GM12878 (cell line): ENCODE data around the gene MST1R. TPM values are rescaled to one million over a fixed set of nuclear protein-coding genes. Genes with fewer than 3 reads are reported as not detected.

Source experiments
- ATAC-seq: fragments of 200-7000 bp; cut with Tn5 transposase; 3 replicates; pipeline ENCODE4 v1.9.1; 2020; ENCODE audit warnings: mild to moderate bottlenecking, moderate library complexity
- BruUV-seq: library from RNA; stranded (reverse); fragments of 400-500 nt; replicated peaks from 2 replicates; lab custom pipeline; 2021; lab: Mats Ljungman, UMichigan
- CTCF ChIA-PET: fragments of 300-600 bp; sonication (Branson Sonifier 250); formaldehyde crosslinking; extraction: SDS; loops from one replicate; lab custom pipeline; 2021; ENCODE audit warnings: inconsistent platforms; lab: Yijun Ruan, JAX
- POLR2A ChIA-PET: fragments of 350-600 bp; formaldehyde crosslinking; extraction: SDS; loops from one replicate; lab custom pipeline; 2021; ENCODE audit warnings: inconsistent platforms; lab: Charles Lee
- RAD21 ChIA-PET: fragments of 300-600 bp; sonication (Branson Sonifier 250); formaldehyde crosslinking; loops from one replicate; lab custom pipeline; 2023; ENCODE audit warnings: antibody characterized with exemption; ENCODE audit not compliant: unreplicated experiment; lab: Charles Lee
- SMC1A ChIA-PET: fragments of 300-600 bp; sonication (Branson Sonifier 250); formaldehyde crosslinking; loops from one replicate; lab custom pipeline; 2023; ENCODE audit not compliant: unreplicated experiment, uncharacterized antibody; lab: Charles Lee
- DNase-seq: peaks from one replicate; pipeline ENCODE4 v3.0.0-alpha.2; 2011; ENCODE audit warnings: low read depth, low spot score
- FAIRE-seq: peaks from 3 replicates; lab custom pipeline; 2011; peaks lifted over from hg19 to GRCh38; lab: Jason Lieb, UNC
- H2AFZ ChIP-seq: 2 replicates; pipeline ENCODE4 v1.6.0; 2011; ENCODE audit warnings: low read depth, low read length, control low read depth; ENCODE audit not compliant: control insufficient read depth
- H3K27ac ChIP-seq: 2 replicates; pipeline ENCODE4 v1.5.1; 2011; ENCODE audit warnings: control low read depth; ENCODE audit not compliant: control insufficient read depth, insufficient read depth
- H3K27me3 ChIP-seq, 2 experiments: replicated peaks in 1 of 2; 2 replicates each; pipeline versions ENCODE4 v1.6.0 to v1.6.1; 2011; ENCODE audit warnings: low read length in 1 of 2; ENCODE audit not compliant: control insufficient read depth in 2 of 2, insufficient read depth in 2 of 2
- H3K36me3 ChIP-seq, 2 experiments: 2 replicates each; pipeline ENCODE4 v1.5.1; 2011; ENCODE audit warnings: low read length in 1 of 2; ENCODE audit not compliant: control insufficient read depth in 2 of 2, insufficient read depth in 2 of 2
- H3K4me1 ChIP-seq: 2 replicates; pipeline ENCODE4 v1.6.1; 2011; ENCODE audit warnings: mild to moderate bottlenecking, low read length, moderate library complexity, mixed read lengths; ENCODE audit not compliant: control insufficient read depth, insufficient read depth
- H3K4me2 ChIP-seq: 2 replicates; pipeline ENCODE4 v1.6.0; 2011; ENCODE audit warnings: control low read depth; ENCODE audit not compliant: control insufficient read depth, insufficient read depth
- H3K4me3 ChIP-seq: fragments of 200-600 bp; sonication (generic); 2 replicates; pipeline ENCODE4 v1.5.1; 2016
- H3K79me2 ChIP-seq: 2 replicates; pipeline ENCODE4 v1.6.0; 2011; ENCODE audit warnings: low read length; ENCODE audit not compliant: control insufficient read depth, insufficient read depth
- H3K9ac ChIP-seq: 2 replicates; pipeline ENCODE4 v1.8.0; 2011; ENCODE audit warnings: low read length, control low read depth, mixed read lengths; ENCODE audit not compliant: control insufficient read depth, insufficient read depth
- H3K9me3 ChIP-seq: replicated peaks from 3 replicates; pipeline ENCODE4 v1.5.1; 2011; ENCODE audit warnings: mild to moderate bottlenecking, low read length; ENCODE audit not compliant: control insufficient read depth, insufficient read depth
- H4K20me1 ChIP-seq: 2 replicates; pipeline ENCODE4 v1.6.0; 2011; ENCODE audit not compliant: control insufficient read depth, insufficient read depth
- EED ChIP-seq: sonication (generic); IDR thresholded peaks from 2 replicates; pipeline ENCODE4 v1.6.1; 2016; ENCODE audit warnings: antibody characterized with exemption, low read depth
- HDGF ChIP-seq: fragments of 450-650 bp; IDR thresholded peaks from 2 replicates; pipeline ENCODE4 v1.6.1; 2016; ENCODE audit warnings: antibody characterized with exemption
- KAT2A ChIP-seq: conservative IDR thresholded peaks from 2 replicates; pipeline ENCODE4 v1.6.1; 2011; ENCODE audit warnings: low read depth, low read length; ENCODE audit not compliant: control insufficient read depth
- NR2C1 ChIP-seq: fragments of 450-650 bp; IDR thresholded peaks from 2 replicates; pipeline ENCODE4 v1.6.1; 2017; ENCODE audit warnings: antibody characterized with exemption, mild to moderate bottlenecking, moderate library complexity
- RFX5 ChIP-seq: IDR thresholded peaks from 2 replicates; pipeline ENCODE4 v1.6.1; 2011; ENCODE audit warnings: low read depth, low read length, improper control_type of control experiment
- RUNX3 ChIP-seq: IDR thresholded peaks from 2 replicates; pipeline ENCODE4 v1.6.1; 2012; ENCODE audit warnings: low read length, inconsistent platforms
- SIX5 ChIP-seq: IDR thresholded peaks from 2 replicates; pipeline ENCODE4 v1.6.1; 2011; ENCODE audit warnings: mild to moderate bottlenecking, low read depth, low read length, moderate library complexity; ENCODE audit not compliant: severe bottlenecking
- SUZ12 ChIP-seq: fragments of 200-600 bp; sonication (generic); IDR thresholded peaks from one replicate; pipeline ENCODE4 v1.6.1; 2018; ENCODE audit warnings: antibody characterized with exemption, mild to moderate bottlenecking; ENCODE audit not compliant: unreplicated experiment
- WRNIP1 ChIP-seq: IDR thresholded peaks from 2 replicates; pipeline ENCODE4 v1.6.1; 2011; ENCODE audit warnings: low read depth, low read length, improper control_type of control experiment, borderline replicate concordance
- YBX1 ChIP-seq: fragments of 450-650 bp; IDR thresholded peaks from 2 replicates; pipeline ENCODE4 v1.6.1; 2016; ENCODE audit warnings: antibody characterized with exemption
- WGBS: methylation state at CpG from one replicate; pipeline ENCODE4 v1.1.6; 2016; ENCODE audit warnings: low lambda C conversion rate; ENCODE audit not compliant: insufficient replicate concordance, insufficient coverage; ENCODE audit errors: missing lambda C conversion rate; 5-methylcytosine and 5-hydroxymethylcytosine counted together
- in situ Hi-C: fragments of 300-500 bp; cut with MboI; formaldehyde crosslinking; loops from 9 replicates; pipeline ENCODE4 v1.14.3; 2018; ENCODE audit warnings: mixed read lengths
- intact Hi-C: fragments of 100-400 bp; cut with micrococcal nuclease; formaldehyde crosslinking; loops from one replicate; pipeline ENCODE4 v1.14.2; 2022; ENCODE audit not compliant: unreplicated experiment
- polyA plus RNA-seq, 11 experiments: library from polyadenylated mRNA; depleted of rRNA in 4 of 11; unstranded in 6 of 11; stranded (reverse) in 5 of 11; fragments of >200 nt; fragmentation: Nextera tagmentation in 4 of 11; fragmentation: Illumina TruSeq in 1 of 11; extraction: Ambion mirVana in 4 of 11; extraction: Trizol in 1 of 11; gene quantifications; 1 replicate in 1 of 11; 2 replicates in 10 of 11; pipeline versions ENCODE4 v1.2.1 to v1.2.3, GENCODE V29; 2011 to 2016; ENCODE audit warnings: inconsistent platforms in 2 of 11, missing spikeins in 2 of 11, low read depth in 1 of 11
- total RNA-seq, 4 experiments: library from RNA; depleted of rRNA in 3 of 4; stranded (reverse); fragments of >200 nt in 3 of 4; fragmentation: Illumina TruSeq in 1 of 4; extraction: Trizol in 1 of 4; gene quantifications; 2 replicates each; pipeline versions ENCODE4 v1.2.1 to v1.2.3, GENCODE V29; 2013 to 2021
- TF ChIP-seq, protein P1 (sequence below), 3 experiments: IDR thresholded peaks in 2 of 3; conservative IDR thresholded peaks in 1 of 3; 2 replicates each; pipeline ENCODE4 v1.5.1; 2011; ENCODE audit warnings: low read depth in 3 of 3, low read length in 3 of 3, mild to moderate bottlenecking in 3 of 3, control low read depth in 2 of 3, moderate library complexity in 2 of 3, inconsistent platforms in 1 of 3, mixed read lengths in 1 of 3; ENCODE audit not compliant: control insufficient read depth in 2 of 3, insufficient read depth in 1 of 3; ENCODE audit errors: extremely low read depth in 1 of 3
- TF ChIP-seq, protein P2 (sequence below): fragments of 450-650 bp; formaldehyde crosslinking; IDR thresholded peaks from 2 replicates; pipeline ENCODE4 v1.4.0; 2022; ENCODE audit warnings: mild to moderate bottlenecking, moderate library complexity

The MST1R gene
- total and polyA plus RNA-seq, 10 of the 15 experiments (the other 5 are each of a cell fraction or from before 2014, with no cell fraction given), result 0.40 to 5.6 (median 1.2) TPM

DNA sequence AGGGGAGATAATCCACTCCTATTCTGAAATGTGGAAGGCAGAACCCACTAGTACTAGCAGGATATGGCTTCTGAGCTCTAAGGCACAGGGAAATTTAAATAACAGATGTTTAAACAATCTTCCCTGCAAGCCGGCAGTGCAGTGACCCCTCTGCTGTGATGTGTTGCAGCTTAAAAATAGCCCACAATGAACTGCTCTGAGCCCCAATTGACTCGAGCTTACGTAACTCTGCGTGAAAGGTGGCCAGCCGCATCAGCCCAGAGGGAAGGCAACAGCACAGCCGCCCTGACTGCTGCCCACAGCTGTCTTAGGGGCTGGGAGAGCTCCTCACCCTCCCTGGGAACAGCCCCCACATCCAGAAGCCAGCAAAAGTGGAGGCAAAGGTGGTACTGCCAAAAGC is 21.5 kb downstream of the MST1R start:
- POLR2A ChIA-PET, result no interaction called here
- FAIRE-seq (no peak), ATAC-seq (peak; percentile 29; the same call in 2 of the 3 replicates), DNase-seq (no peak)
- H4K20me1 ChIP-seq, result no peaks in the 10 kb centered on the region
- no TSS peak for BruUV-seq
- H3K9me3 ChIP-seq, result no peaks in the 10 kb centered on the region
- no peaks in the 10 kb centered on the region for H3K79me2 ChIP-seq
- no peak overlapping the region for H3K4me2 ChIP-seq
- H3K27ac ChIP-seq, result no peak overlapping the region
- CTCF ChIA-PET, result interaction anchor here (0.6 to 1.1 kb wide), 3 partner anchors 9 to 49 kb away, joined by 3 to 4 read pairs (median 3); no protein-coding TSS in a partner anchor
- H3K27me3 ChIP-seq, result peaks cover 0 to 2% of the 10 kb centered on the region in 2 experiments; a peak in 2 of 4 replicates
- H3K9ac ChIP-seq, result no peak overlapping the region
- H3K4me1 ChIP-seq, result no peaks in the 10 kb centered on the region
- intact Hi-C loops, result no loop called here
- no peaks in the 10 kb centered on the region for H3K36me3 ChIP-seq
- 35% methylated on average over 6 of the region's 6 CpGs for WGBS
- H3K4me3 ChIP-seq, result no peak overlapping the region
- RAD21 ChIA-PET, result interaction anchor here (1.2 kb wide), 1 partner anchor 43 kb away, joined by 3 read pairs; no protein-coding TSS in a partner anchor
- SMC1A ChIA-PET, result no interaction called here
- in situ Hi-C loops, result no loop called here
- TF ChIP-seq KAT2A (no peak), WRNIP1 (no peak), YBX1 (no peak), HDGF (no peak)
- TF ChIP-seq, all 136 proteins: peak for 0
- no peak overlapping the region for H2AFZ ChIP-seq

DNA sequence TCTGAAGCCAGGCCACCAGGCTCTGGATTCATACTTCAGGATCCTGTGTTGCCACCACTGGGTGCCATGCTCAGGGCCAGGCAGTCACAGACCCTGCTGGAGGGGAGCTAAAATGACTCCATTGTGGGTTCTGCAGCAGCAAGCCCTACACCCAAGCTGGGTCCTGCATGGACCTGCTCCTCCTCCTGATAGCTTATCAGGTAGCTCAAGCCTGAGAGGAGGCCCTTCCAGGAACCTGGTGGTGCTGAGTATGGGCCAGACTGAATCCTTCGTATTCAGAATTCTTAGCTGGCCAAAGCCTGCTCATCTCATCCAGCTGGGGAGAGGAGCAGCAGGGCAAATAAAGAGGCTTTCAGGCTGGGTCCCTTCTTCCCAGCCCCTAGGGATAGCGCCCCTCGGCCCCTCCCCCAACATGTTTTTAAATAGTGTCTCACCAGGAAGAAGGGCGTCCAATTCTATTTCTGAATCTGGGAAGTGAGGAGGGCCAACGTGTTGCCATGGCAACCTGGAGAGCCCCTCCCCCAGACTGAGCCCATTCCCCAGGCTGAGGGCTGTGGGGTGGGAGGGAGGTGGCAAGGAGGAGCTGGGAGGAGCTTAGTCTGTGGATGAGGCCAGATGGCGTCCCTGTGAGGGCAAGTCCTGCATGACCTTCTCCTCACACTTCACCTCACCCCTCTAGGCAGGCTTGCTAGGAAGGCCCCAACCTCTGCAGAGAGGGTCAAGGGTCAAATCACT is 22.9 kb downstream of the MST1R start:
- in situ Hi-C loops, result no loop called here
- no peak overlapping the region for H3K9ac ChIP-seq
- TF ChIP-seq, protein P1, sequence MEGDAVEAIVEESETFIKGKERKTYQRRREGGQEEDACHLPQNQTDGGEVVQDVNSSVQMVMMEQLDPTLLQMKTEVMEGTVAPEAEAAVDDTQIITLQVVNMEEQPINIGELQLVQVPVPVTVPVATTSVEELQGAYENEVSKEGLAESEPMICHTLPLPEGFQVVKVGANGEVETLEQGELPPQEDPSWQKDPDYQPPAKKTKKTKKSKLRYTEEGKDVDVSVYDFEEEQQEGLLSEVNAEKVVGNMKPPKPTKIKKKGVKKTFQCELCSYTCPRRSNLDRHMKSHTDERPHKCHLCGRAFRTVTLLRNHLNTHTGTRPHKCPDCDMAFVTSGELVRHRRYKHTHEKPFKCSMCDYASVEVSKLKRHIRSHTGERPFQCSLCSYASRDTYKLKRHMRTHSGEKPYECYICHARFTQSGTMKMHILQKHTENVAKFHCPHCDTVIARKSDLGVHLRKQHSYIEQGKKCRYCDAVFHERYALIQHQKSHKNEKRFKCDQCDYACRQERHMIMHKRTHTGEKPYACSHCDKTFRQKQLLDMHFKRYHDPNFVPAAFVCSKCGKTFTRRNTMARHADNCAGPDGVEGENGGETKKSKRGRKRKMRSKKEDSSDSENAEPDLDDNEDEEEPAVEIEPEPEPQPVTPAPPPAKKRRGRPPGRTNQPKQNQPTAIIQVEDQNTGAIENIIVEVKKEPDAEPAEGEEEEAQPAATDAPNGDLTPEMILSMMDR (IDR thresholded peaks at IDR 0.05 in 2 of 3, conservative IDR thresholded peaks at IDR 0.05 in 1 of 3; ENCODE audit: control insufficient read depth in 2 of 3, extremely low read depth in 1 of 3, insufficient read depth in 1 of 3, low read depth in 3 of 3, low read length in 3 of 3), result no peak
- TF ChIP-seq EED, result no peak
- no peak for TF ChIP-seq SIX5
- no peak for TF ChIP-seq RUNX3
- TF ChIP-seq, protein P2, sequence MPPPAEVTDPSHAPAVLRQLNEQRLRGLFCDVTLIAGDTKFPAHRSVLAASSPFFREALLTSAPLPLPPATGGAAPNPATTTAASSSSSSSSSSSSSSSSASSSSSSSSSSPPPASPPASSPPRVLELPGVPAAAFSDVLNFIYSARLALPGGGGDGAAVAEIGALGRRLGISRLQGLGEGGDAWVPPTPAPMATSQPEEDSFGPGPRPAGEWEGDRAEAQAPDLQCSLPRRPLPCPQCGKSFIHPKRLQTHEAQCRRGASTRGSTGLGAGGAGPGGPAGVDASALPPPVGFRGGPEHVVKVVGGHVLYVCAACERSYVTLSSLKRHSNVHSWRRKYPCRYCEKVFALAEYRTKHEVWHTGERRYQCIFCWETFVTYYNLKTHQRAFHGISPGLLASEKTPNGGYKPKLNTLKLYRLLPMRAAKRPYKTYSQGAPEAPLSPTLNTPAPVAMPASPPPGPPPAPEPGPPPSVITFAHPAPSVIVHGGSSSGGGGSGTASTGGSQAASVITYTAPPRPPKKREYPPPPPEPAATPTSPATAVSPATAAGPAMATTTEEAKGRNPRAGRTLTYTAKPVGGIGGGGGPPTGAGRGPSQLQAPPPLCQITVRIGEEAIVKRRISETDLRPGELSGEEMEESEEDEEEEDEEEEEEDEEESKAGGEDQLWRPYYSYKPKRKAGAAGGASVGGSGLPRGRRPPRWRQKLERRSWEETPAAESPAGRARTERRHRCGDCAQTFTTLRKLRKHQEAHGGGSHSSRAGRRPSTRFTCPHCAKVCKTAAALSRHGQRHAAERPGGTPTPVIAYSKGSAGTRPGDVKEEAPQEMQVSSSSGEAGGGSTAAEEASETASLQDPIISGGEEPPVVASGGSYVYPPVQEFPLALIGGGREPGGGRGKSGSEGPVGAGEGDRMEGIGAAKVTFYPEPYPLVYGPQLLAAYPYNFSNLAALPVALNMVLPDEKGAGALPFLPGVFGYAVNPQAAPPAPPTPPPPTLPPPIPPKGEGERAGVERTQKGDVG (CRISPR knock-in tag), result no peak
- TF ChIP-seq SUZ12, result no peak
- TF ChIP-seq NR2C1, result no peak
- TF ChIP-seq RFX5, result no peak

More for the DNA sequence above, 22.9 kb downstream of the MST1R start:
- no peaks in the 10 kb centered on the region for H3K4me1 ChIP-seq
- peaks cover 0 to 2% of the 10 kb centered on the region in 2 experiments; a peak in 2 of 4 replicates for H3K27me3 ChIP-seq
- ChIA-PET POLR2A (no interaction called here), CTCF (no interaction called here), SMC1A (interaction anchor here (0.6 kb wide), 1 partner anchor 26 kb away, joined by 3 read pairs; no protein-coding TSS in a partner anchor), RAD21 (no interaction called here)
- DNase-seq (no peak), ATAC-seq (no peak), FAIRE-seq (no peak)
- H4K20me1 ChIP-seq, result no peaks in the 10 kb centered on the region
- no peak overlapping the region for H2AFZ ChIP-seq
- H3K4me2 ChIP-seq, result no peak overlapping the region
- no peak overlapping the region for H3K4me3 ChIP-seq
- BruUV-seq, result no TSS peak
- no peaks in the 10 kb centered on the region for H3K9me3 ChIP-seq
- no peak overlapping the region for H3K27ac ChIP-seq
- intact Hi-C loops, result no loop called here
- H3K36me3 ChIP-seq, result no peaks in the 10 kb centered on the region
- 19% methylated on average over 6 of the region's 6 CpGs for WGBS
- no peaks in the 10 kb centered on the region for H3K79me2 ChIP-seq
